Measurements from ENCODE around the gene DSC1. TPM values are rescaled to one million over a fixed set of nuclear protein-coding genes. Genes with fewer than 3 reads are reported as not detected.
"Not testable (repeated sequence)": the region's sequence is repeated elsewhere in the genome, so short reads cannot be mapped to it uniquely, and the experiment has no call there.

DSC1 gene
- under 1 TPM in 1 of 5 donors, not detected in 4; 0.04 TPM for polyA plus RNA-seq (ENCODE audit: insufficient read depth in 1 of 5, insufficient read length in 5 of 5, low replicate concordance in 1 of 5)
- long read RNA-seq, donor 1 = 0 reads
- long read RNA-seq, donor 2 = 0 reads
- long read RNA-seq, donor 3 = 0 reads
- long read RNA-seq, donor 4 = 0 reads
- long read RNA-seq, donor 5 = 0 reads
- long read RNA-seq, donor 6 = 0 reads
- long read RNA-seq, donor 7 = 0 reads
- long read RNA-seq, donor 8 = 0 reads

DNA sequence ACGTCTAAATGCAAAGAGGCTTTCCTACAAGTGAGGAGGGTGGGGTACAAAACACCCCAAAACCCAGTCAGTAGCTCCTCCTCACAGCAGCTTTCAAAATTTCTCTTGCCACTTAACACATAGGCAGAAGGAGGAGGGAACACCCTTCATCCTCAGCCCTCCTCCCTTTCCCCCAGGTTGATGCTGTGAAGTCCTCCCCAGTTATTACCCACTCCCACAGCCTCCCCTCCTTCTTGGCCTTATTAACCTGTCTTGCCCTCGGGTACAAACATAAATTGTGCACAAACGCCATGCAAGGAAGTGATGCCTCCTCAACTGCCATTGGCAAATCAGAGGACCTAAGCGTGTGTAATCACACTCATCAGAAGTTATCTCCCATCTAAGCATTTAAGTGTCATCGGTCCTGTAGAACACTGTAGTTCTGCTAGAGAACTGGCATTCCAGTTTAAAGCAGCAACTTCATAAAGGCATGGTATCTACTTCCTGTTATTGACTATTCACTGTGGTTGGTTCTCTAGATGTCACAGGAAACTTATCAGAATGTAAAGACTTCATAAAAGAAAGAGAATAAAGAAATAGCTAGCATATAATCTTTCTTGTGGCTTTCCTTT is at the start of gene DSC1:
Gene DSC1, minus strand, starts transcription at position 32 of the 611 bp plus-strand sequence. CDS start 262 bp downstream, outside the sequence.
- DNase-seq = no peak

DNA sequence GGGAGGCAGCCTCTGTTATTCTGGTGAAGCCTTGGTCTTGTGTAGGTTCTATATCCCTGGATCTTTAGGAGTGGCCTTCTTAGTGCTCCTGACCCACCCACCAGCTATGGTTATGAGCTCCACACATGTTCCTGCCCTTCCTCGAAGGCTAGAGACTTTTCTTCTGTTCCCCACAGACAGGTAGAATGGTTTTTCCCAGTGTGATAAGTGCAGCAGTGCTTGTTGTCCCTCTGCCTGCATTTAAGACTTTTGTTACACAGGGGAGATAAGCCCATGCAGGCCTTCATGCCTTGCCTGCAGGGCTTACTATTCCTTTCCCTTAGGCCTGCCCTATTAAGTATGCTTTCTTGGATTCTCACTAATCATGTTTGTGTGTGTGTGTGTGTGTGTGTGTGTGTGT is 48.4 kb upstream of the DSC1 start:
- DNase-seq = no peak

DNA sequence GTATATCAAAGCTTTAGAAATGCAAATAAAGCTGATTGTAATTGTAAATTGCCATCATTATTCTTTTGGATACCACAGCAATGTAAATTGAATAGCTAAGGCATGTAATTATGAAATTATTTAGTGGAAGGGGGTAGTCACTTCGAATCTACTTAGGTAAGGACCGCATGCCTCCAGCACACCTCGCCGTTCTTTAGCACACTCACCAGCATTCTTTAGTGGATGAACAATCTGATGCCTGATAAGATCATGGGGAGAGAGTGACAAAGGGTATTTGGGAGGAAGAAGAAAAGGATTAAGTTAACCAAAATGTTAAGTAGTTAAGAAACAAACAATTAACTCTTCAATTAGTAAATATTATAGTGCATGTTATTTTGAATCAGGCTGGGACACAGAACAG is 46.4 kb upstream of the DSC1 start:
- DNase-seq = no peak

GRCh38 chr18:31207391-31207790 is 44.7 kb upstream of the DSC1 start:
- no peak for DNase-seq

DNA sequence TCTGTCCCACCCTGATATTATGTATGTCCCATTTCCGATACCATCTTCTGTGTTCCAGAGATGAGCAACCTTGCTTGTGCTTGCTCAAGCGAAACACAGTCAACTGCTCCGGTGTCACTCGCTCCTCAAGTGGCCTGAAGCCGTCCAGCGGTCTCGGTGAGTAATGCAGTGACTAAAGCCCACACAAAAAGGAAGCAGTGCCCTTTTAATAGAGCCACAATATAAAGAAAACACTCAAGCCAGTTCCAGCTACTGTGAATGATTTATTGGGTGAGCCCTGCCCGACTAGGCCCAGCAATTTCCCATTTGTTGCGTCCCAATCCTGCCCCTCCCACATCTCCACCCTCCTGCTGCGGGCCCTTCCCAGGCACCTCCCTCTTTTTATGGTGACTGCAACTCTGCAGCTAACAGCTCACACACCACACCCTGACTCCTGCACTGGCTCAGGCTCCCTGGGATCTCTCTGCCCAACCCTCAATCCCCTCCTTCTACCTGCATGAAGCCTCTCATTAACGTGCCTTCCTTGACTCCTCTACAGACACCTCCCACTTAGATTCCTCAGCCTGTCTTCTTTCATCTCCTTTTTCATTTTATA is 44.2 kb upstream of the DSC1 start:
- DNase-seq = peak; percentile 46 to 51

DNA sequence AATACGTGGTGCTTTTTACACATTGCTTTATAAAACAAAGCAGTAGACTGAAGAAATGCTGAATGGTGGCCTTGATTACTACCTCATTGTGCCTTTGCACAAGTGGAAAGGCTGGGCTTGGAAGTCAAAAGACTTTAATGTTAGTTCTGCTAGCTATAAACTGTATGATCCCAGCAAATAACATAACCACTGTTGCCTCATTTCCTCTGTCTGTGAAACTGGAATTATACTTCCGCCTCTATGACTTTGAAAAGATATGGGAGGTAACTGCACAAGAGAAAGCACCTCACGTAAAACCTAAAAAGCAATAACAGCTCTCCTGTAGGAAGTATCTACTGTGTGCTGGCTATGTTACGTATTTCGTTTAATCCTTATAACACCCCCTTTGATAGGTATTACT is 43.4 kb upstream of the DSC1 start:
- no peak for DNase-seq

GRCh38 chr18:31205273-31205672 is 42.6 kb upstream of the DSC1 start:
- DNase-seq = no peak

- no peak for DNase-seq
Observed at GRCh38 chr18:31204833-31205232, 42.2 kb upstream of the DSC1 start.

- no peak for DNase-seq
Observed at GRCh38 chr18:31204166-31204565, 41.5 kb upstream of the DSC1 start.

- no peak for DNase-seq
Observed at GRCh38 chr18:31203794-31204148, 41.1 kb upstream of the DSC1 start.

GRCh38 chr18:31203096-31203793 is 40.6 kb upstream of the DSC1 start:
- DNase-seq = peak in 1 of 2 donors; percentile 36

DNA sequence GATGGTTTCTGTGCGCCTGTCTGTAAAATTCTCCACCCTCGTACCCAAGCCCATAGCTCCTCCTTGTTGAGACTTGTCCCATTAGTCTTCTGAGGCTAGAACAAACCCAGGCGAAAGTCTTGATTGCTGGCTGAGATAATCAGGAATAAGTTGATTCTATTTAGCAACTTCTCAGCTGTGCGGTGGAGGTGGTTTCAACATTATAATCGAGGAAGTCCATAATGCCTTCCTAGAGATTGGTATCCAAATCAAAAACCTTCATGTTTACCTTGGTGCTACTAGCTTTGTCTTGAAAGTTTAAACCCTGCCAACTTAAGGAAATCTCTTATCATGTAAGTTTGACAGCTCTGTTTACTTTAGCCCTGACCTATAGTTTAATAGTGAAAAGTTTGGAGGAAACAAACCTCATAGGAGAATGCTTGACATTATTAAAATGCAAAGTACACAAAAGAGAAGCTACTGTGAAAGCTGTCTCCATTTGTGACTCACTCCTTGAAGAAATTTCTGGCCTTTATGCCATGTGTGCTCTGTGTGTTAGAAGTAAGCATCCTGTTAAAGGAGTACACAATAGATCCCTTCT is 36.6 kb upstream of the DSC1 start:
- no peak for DNase-seq

GRCh38 chr18:31197676-31198075 is 35.0 kb upstream of the DSC1 start:
- DNase-seq = no peak

DNA sequence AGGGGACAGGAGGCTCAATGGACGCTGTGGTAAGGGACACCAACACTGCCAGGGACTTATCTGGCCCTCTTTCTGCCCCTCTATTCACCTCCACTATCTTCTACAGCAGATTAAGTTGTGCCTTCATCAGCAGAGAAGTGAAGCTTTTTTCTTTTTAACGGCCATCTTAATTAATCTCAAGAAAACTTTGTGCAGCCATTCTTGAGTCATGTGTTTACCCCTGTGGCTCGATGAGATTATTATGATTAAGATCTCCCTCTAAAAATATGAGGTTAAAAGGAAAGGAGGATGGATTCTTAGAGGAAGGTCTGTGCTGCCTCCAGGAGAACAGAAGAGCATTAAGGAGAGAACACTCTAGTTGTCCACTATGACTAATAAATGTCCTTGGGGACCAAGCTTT is 32.4 kb upstream of the DSC1 start:
- no peak for DNase-seq

GRCh38 chr18:31192086-31192776 is 29.6 kb upstream of the DSC1 start:
- DNase-seq = no peak

DNA sequence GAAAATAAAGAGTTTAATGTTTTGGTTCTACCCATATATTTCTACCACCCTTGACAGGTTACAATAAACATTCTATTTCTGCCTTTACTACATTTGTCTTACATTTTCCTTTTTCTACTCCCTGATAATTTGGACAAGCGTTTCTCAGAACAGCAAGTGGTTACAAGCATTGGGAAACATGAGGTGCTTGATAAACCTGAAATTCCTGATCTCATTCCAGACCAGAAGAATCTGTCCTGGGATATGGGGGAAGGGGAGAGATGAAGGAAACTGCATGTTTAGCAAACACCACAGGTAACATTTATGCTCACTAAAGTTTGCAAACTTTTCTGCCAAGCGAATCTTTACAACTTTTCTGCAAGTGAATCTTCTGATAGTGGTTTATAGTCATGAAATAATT is 28.3 kb upstream of the DSC1 start:
- DNase-seq = no peak

GRCh38 chr18:31189757-31190156 is 27.1 kb upstream of the DSC1 start:
- no peak for DNase-seq

- no peak for DNase-seq
Observed at GRCh38 chr18:31185186-31185950, 22.7 kb upstream of the DSC1 start.

GRCh38 chr18:31183302-31183701 is 20.6 kb upstream of the DSC1 start:
- no peak for DNase-seq

DNA sequence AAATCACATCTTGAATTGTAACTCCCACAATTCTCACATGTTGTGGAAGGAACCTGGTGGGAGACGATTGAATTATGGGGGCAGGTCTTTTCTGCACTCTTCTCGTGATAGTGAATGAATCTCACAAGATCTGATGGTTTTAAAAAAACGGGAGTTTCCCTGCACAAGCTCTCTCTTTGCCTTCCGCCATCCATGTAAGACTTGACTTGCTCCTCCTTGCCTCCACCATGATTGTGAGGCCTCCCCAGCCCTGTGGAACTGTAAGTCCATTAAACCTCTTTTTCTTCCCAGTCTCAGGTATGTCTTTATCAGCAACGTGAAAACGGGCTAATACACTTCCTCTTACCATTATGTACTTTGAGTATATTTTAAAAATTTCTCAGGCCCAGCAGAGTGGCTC is 14.7 kb upstream of the DSC1 start:
- not testable (repeated sequence) for DNase-seq

- no peak for DNase-seq
Observed at GRCh38 chr18:31176531-31176930, 13.9 kb upstream of the DSC1 start.

Measured in right lung (tissue), 10 donors.